ENCODE measurements around the gene ST6GALNAC1. TPM values are rescaled to one million over a fixed set of nuclear protein-coding genes. Genes with fewer than 3 reads are reported as not detected.

The ST6GALNAC1 gene
- total and polyA plus RNA-seq, 2 of the 8 experiments (the other 6 are each of a cell fraction or from before 2014, with no cell fraction given): not detected

GRCh38 chr17:76633628-76634328, 9.8 kb downstream of the ST6GALNAC1 start:
- H3K36me3 ChIP-seq (ENCODE audit: control insufficient read depth in 2 of 4, insufficient read depth in 4 of 4, low read length in 3 of 4): no peaks in the 10 kb centered on the region
- H3K9ac ChIP-seq (replicated peaks in 1 of 4; ENCODE audit: extremely low read depth in 1 of 4, low read depth in 3 of 4, low read length in 3 of 4): no peak overlapping the region
- no peaks in the 10 kb centered on the region for H3K79me2 ChIP-seq (ENCODE audit: control insufficient read depth in 1 of 2, insufficient read depth in 2 of 2, low read length in 2 of 2)
- H2BK120ac ChIP-seq (replicated peaks; ENCODE audit: low read depth, low read length): no peak overlapping the region
- H3K23ac ChIP-seq (ENCODE audit: insufficient read length): no peak overlapping the region
- no peaks in the 10 kb centered on the region for H4K20me1 ChIP-seq (replicated peaks in 1 of 2; ENCODE audit: control insufficient read depth in 1 of 2, insufficient read depth in 2 of 2, low read length in 2 of 2)
- H3K23me2 ChIP-seq (ENCODE audit: low read depth, low read length): no peaks in the 10 kb centered on the region
- H4K5ac ChIP-seq (ENCODE audit: insufficient read length, low read depth, low read length): no peak overlapping the region
- no peak overlapping the region for H3K4me2 ChIP-seq (ENCODE audit: insufficient read depth in 1 of 2, low read depth in 2 of 2, low read length in 2 of 2)
- H3K56ac ChIP-seq (replicated peaks; ENCODE audit: insufficient read length, low read depth, low read length): no peak overlapping the region
- H3K4ac ChIP-seq (replicated peaks; ENCODE audit: insufficient read length, low read depth, low read length): no peak overlapping the region
- no peak overlapping the region; the same call in 1 of the 2 replicates for H2BK15ac ChIP-seq (ENCODE audit: low read length)
- CTCF ChIA-PET (ENCODE audit: partially characterized antibody): interaction anchor here (0.7 to 5.3 kb wide), 7 partner anchors 10 to 83 kb away, joined by 3 to 30 read pairs (median 4); no protein-coding TSS in a partner anchor
- H3K4me3 ChIP-seq (ENCODE audit: extremely low read depth in 1 of 4, insufficient read depth in 2 of 4, low read depth in 3 of 4, low read length in 4 of 4): no peak overlapping the region
- peaks cover 0 to 6% (median 1%) of the 10 kb centered on the region in 4 experiments; a peak in 4 of 7 replicates for H3K4me1 ChIP-seq (replicated peaks in 1 of 4; ENCODE audit: control insufficient read depth in 3 of 4, insufficient read depth in 4 of 4, low read length in 3 of 4)
- H2BK5ac ChIP-seq (ENCODE audit: low read depth, low read length): no peak overlapping the region
- peak overlapping the region; percentile 40 for H4K91ac ChIP-seq (replicated peaks; ENCODE audit: insufficient read length, low read length)
- no peak overlapping the region for H3K14ac ChIP-seq (ENCODE audit: insufficient read length)
- TF ChIP-seq E2F6 (IDR thresholded peaks at IDR 0.05) (peak; percentile 19; the same call in 1 of the 2 replicates), TBP (IDR thresholded peaks at IDR 0.05; ENCODE audit: low read depth, low read length) (no peak)
- H3K79me1 ChIP-seq (ENCODE audit: low read depth, low read length): no peaks in the 10 kb centered on the region
- no peak overlapping the region for H2AK5ac ChIP-seq (ENCODE audit: low read depth, low read length)
- H3K27me3 ChIP-seq (replicated peaks in 1 of 4; ENCODE audit: control insufficient read depth in 3 of 4, extremely low read depth in 1 of 4, insufficient read depth in 3 of 4, low read length in 3 of 4): no peaks in the 10 kb centered on the region
- no peak overlapping the region for H2BK12ac ChIP-seq (ENCODE audit: low read depth, low read length)
- no peak overlapping the region for H3K27ac ChIP-seq (ENCODE audit: low read depth, low read length)
- FAIRE-seq (no peak), DNase-seq (ENCODE audit: low read depth in 1 of 2, low spot score in 2 of 2) (no peak)
- H2AFZ ChIP-seq (ENCODE audit: low read length): no peak overlapping the region; the same call in 1 of the 2 replicates
- H3K9me3 ChIP-seq (ENCODE audit: insufficient read depth in 2 of 2, low read depth in 1 of 2, low read length in 1 of 2): no peaks in the 10 kb centered on the region
- POLR2A ChIA-PET (ENCODE audit: partially characterized antibody): interaction anchor here (1.3 kb wide), 1 partner anchor 75 kb away, joined by 4 read pairs; no protein-coding TSS in a partner anchor
- H4K8ac ChIP-seq (ENCODE audit: extremely low read depth, insufficient read depth, low read length): no peak overlapping the region
- no peak overlapping the region for H2BK20ac ChIP-seq (ENCODE audit: low read length)
- H3K18ac ChIP-seq (ENCODE audit: extremely low read depth, low read length): no peak overlapping the region
- 90% methylated on average over 14 of the region's 14 CpGs; no CpG with 5 or more reads in 1 of the 2 experiments for WGBS, 2 experiments (ENCODE audit: extremely low coverage in 1 of 2, insufficient coverage in 1 of 2, insufficient read length in 1 of 2, insufficient replicate concordance in 2 of 2, low coverage in 1 of 2, low lambda C conversion rate in 2 of 2, missing lambda C conversion rate in 1 of 2)
